WERI-Rb-1 (cell line): ENCODE data around the gene INS.

Experiments
- DNase-seq: peaks from one replicate; pipeline ENCODE4 v3.0.0-alpha.2; 2020
- H3K27ac ChIP-seq: fragments of 250-450 bp; sonication (Bioruptor Pico); 2 replicates; pipeline ENCODE4 v1.5.1; 2020; ENCODE audit warnings: mild to moderate bottlenecking, moderate library complexity
- H3K27me3 ChIP-seq: fragments of 250-450 bp; sonication (Bioruptor Pico); 2 replicates; pipeline ENCODE4 v1.5.1; 2021; ENCODE audit warnings: mild to moderate bottlenecking, low read depth, moderate library complexity; ENCODE audit not compliant: insufficient read depth, severe bottlenecking
- H3K36me3 ChIP-seq: fragments of 250-450 bp; sonication (Bioruptor Pico); 2 replicates; pipeline ENCODE4 v1.5.1; 2020; ENCODE audit warnings: mild to moderate bottlenecking, moderate library complexity
- H3K4me3 ChIP-seq: 2 replicates; pipeline ENCODE4 v1.5.1; 2011; ENCODE audit warnings: low read depth, mild to moderate bottlenecking, control low read depth, low read length
- H3K9me3 ChIP-seq: fragments of 250-450 bp; sonication (Bioruptor Pico); 2 replicates; pipeline ENCODE4 v1.5.1; 2021; ENCODE audit warnings: mild to moderate bottlenecking, moderate library complexity; ENCODE audit not compliant: severe bottlenecking
- TF ChIP-seq, protein P1 (sequence below): IDR thresholded peaks from 2 replicates; pipeline ENCODE4 v1.5.1; 2011; ENCODE audit warnings: low read depth, mild to moderate bottlenecking, control low read depth, inconsistent platforms, low read length

Gene INS

DNA sequence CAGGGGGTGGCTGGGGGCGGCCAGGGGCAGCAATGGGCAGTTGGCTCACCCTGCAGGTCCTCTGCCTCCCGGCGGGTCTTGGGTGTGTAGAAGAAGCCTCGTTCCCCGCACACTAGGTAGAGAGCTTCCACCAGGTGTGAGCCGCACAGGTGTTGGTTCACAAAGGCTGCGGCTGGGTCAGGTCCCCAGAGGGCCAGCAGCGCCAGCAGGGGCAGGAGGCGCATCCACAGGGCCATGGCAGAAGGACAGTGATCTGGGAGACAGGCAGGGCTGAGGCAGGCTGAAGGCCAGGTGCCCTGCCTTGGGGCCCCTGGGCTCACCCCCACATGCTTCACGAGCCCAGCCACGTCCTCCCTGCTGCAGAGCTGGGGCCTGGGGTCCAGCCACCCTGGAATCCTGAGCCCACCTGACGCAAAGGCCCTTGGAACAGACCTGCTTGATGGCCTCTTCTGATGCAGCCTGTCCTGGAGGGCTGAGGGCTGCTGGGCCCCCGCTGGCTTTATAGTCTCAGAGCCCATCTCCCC is at the start of gene INS:
INS (minus strand) TSS at position 474 of the 524 bp plus-strand sequence; CDS start at position 236, 238 bp downstream.
- H3K27ac ChIP-seq, result no peak within 1 kb of the TSS
- peaks cover 64% of the 10 kb centered on the region for H3K27me3 ChIP-seq
- DNase-seq, result no peak
- TF ChIP-seq, protein P1, sequence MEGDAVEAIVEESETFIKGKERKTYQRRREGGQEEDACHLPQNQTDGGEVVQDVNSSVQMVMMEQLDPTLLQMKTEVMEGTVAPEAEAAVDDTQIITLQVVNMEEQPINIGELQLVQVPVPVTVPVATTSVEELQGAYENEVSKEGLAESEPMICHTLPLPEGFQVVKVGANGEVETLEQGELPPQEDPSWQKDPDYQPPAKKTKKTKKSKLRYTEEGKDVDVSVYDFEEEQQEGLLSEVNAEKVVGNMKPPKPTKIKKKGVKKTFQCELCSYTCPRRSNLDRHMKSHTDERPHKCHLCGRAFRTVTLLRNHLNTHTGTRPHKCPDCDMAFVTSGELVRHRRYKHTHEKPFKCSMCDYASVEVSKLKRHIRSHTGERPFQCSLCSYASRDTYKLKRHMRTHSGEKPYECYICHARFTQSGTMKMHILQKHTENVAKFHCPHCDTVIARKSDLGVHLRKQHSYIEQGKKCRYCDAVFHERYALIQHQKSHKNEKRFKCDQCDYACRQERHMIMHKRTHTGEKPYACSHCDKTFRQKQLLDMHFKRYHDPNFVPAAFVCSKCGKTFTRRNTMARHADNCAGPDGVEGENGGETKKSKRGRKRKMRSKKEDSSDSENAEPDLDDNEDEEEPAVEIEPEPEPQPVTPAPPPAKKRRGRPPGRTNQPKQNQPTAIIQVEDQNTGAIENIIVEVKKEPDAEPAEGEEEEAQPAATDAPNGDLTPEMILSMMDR, result no peak
- H3K4me3 ChIP-seq, result no peak within 1 kb of the TSS
- H3K9me3 ChIP-seq, result no peaks in the 10 kb centered on the region
- H3K36me3 ChIP-seq, result no peaks in the 10 kb centered on the region

DNA sequence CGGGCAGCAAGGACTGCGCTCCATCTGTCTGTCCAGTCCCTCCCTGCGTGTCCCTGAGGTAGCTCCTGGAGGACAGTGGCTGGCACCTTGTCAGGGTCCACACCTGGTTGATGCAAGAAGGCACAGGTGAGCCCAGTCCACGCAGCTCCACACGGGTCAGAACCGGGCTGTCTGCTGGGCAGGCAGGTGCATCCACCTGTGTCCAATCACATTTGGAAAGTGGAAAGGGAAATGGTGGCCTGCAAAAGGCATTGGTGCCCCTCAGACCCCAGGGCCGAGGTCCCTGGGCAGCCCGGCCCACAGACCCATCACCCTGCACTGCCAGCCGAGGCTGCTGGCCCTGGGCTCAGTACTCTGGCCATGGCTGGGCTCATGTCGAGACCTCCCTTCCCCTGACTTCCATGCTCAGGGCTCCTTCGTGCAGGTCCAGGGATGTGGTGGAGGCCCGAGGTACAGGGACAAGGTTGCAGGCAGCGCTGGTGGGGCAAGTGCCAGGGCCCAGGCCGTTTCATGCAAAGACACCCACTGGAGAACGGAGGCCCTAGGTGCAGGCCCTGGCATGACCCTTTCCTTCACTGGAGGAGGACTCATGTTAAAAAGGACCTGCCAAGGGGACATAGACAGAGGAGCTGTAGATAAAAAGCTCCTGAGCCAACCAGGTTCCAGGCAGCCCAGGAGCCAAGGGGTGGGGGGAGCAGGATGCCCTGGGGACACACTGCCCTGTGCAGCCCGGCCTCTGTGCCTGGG is 49.5 kb upstream of the INS start:
- no peaks in the 10 kb centered on the region for H3K9me3 ChIP-seq
- no peaks in the 10 kb centered on the region for H3K36me3 ChIP-seq
- peak overlapping the region; percentile 60 for H3K27ac ChIP-seq
- TF ChIP-seq, protein P1, result no peak
- no peak for DNase-seq
- H3K27me3 ChIP-seq, result no peaks in the 10 kb centered on the region
- H3K4me3 ChIP-seq, result no peak overlapping the region

- TF ChIP-seq, protein P1, result no peak
- Histone ChIP-seq H3K27me3 (no peaks in the 10 kb centered on the region), H3K36me3 (no peaks in the 10 kb centered on the region), H3K27ac (peak overlapping the region; percentile 60), H3K4me3 (no peak overlapping the region), H3K9me3 (no peaks in the 10 kb centered on the region)
- DNase-seq, result no peak
These were observed 48.9 kb upstream of the INS start for GRCh38 chr11:2209900-2210321.

DNA sequence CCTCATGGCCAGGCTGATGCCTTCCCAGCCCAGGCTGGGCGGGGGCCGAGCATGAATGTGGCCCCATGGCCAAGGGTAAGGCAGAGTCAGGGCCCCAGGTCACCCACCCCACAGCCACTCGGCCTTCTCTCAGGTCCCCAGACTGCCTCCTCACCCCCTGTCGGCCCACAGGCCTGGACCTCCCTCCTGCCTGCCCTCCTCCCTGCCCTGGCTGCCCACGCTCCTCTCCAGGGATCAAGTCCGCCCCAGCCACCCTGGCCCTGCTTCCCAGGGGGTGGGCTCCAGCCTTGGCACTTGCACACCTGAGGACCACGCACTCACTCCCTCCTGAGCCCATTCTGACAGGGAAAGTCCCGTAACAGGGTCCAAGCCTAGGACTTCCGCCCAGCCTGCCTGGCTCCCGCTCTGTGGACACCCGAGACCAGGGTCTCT is 48.4 kb upstream of the INS start:
- Histone ChIP-seq H3K27me3 (no peaks in the 10 kb centered on the region), H3K9me3 (no peaks in the 10 kb centered on the region), H3K36me3 (no peaks in the 10 kb centered on the region), H3K4me3 (no peak overlapping the region), H3K27ac (no peak overlapping the region)
- TF ChIP-seq, protein P1, result no peak
- no peak for DNase-seq

DNA sequence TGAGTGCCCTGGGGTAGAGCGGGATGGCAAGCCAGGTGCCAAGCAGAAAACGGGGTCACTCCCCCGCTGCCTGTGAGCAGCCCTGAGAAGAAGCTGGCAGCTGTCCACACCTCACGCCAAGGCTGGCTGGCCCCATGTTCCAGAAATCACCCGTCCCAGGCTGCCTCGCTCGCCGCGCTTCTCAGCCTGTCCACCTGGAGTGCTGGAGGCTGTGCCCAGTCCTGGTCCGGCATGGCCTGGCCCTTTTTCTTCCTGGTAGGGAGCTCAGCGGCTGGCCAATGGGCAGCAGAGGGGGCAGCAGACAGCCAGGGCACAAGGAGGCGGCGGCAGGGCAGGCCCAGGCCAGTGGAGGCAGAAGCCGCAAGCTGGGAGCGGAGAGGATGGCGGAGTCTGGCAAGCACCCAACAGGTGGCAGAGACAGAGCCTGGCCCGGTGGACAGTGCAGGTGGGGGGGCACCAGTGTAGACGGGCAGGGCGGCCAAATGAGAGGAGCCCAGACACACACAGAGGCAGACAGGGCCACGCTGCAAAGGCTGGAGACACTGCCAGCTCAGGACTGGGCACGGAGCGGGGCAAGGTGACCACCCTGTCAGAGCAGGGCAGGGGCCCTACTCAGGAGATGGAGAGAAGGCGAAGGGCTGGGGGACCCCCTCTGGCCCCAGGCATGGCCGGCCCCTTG is 47.8 kb upstream of the INS start:
- no peak overlapping the region for H3K27ac ChIP-seq
- no peaks in the 10 kb centered on the region for H3K9me3 ChIP-seq
- H3K4me3 ChIP-seq, result no peak overlapping the region
- H3K27me3 ChIP-seq, result no peaks in the 10 kb centered on the region
- DNase-seq, result no peak
- H3K36me3 ChIP-seq, result no peaks in the 10 kb centered on the region
- TF ChIP-seq, protein P1, result peak; percentile 46
